Aorta (tissue), 5 donors: ENCODE results near the gene HMGCR. TPM values are rescaled to one million over a fixed set of nuclear protein-coding genes. Genes with fewer than 3 reads are reported as not detected.

Source experiments
- ATAC-seq: fragments of 200-7000 bp; cut with Tn5 transposase; one replicate; pipeline ENCODE4 v1.9.1; 2022; ENCODE audit warnings: moderate library complexity; ENCODE audit not compliant: low FRiP score
- DNase-seq, 2 donors: peaks; one replicate each; pipeline ENCODE4 v3.0.0-alpha.2; 2020
- H3K27ac ChIP-seq, 2 donors: one replicate each; pipeline ENCODE4 v1.5.1; 2013; ENCODE audit warnings: low read length in 2 of 2, mild to moderate bottlenecking in 2 of 2, moderate library complexity in 2 of 2, control low read depth in 1 of 2, inconsistent platforms in 1 of 2, low read depth in 1 of 2
- H3K27me3 ChIP-seq, 2 donors: one replicate each; pipeline ENCODE4 v1.6.1; 2013; ENCODE audit warnings: control low read depth in 1 of 2, low read length in 1 of 2, mild to moderate bottlenecking in 1 of 2, moderate library complexity in 1 of 2; ENCODE audit not compliant: insufficient read depth in 2 of 2, control insufficient read depth in 1 of 2
- H3K36me3 ChIP-seq, 2 donors: one replicate each; pipeline ENCODE4 v1.6.1; 2013; ENCODE audit warnings: control low read depth in 1 of 2, low read length in 1 of 2, mild to moderate bottlenecking in 1 of 2; ENCODE audit not compliant: insufficient read depth in 2 of 2, control insufficient read depth in 1 of 2
- H3K4me1 ChIP-seq, 2 donors: one replicate each; pipeline ENCODE4 v1.6.1; 2013; ENCODE audit warnings: low read length in 2 of 2, control low read depth in 1 of 2, mild to moderate bottlenecking in 1 of 2, moderate library complexity in 1 of 2; ENCODE audit not compliant: insufficient read depth in 2 of 2, control insufficient read depth in 1 of 2
- H3K4me3 ChIP-seq, 2 donors: one replicate each; pipeline ENCODE4 v1.5.1; 2013; ENCODE audit warnings: low read length in 2 of 2, control low read depth in 1 of 2, mild to moderate bottlenecking in 1 of 2
- H3K9me3 ChIP-seq: one replicate; pipeline ENCODE4 v1.6.1; 2013; ENCODE audit warnings: mild to moderate bottlenecking, low read length; ENCODE audit not compliant: control insufficient read depth
- WGBS, 2 donors: extraction: QIAGEN DNeasy Blood & Tissue Kit; methylation state at CpG; one replicate each; pipeline ENCODE4 v1.1.7; 2013; 5-methylcytosine and 5-hydroxymethylcytosine counted together
- intact Hi-C, 2 donors: fragments of 100-400 bp; cut with DNase I; formaldehyde crosslinking; loops; one replicate each; pipeline versions ENCODE4 v1.14.2 to v1.15.0; 2022
- polyA plus RNA-seq, 2 donors: library from polyadenylated mRNA; stranded (reverse); fragments of 200-250 nt; gene quantifications; one replicate each; pipeline ENCODE4 v1.2.3, GENCODE V29; 2013
- total RNA-seq, 2 donors: library from RNA; stranded (reverse); fragmentation: NEBNext Ultra II Directional; extraction: Animal tissue kit (Norgen Biotek cat#: 25700); gene quantifications; one replicate each; pipeline ENCODE4 v1.2.1, GENCODE V29; 2021
- donor health status: healthy with polysubstance abuse.
- donor health status: Bipolar disorder and iron deficiency.
- donor health status: DM: no; HTN: no; CAD: no.
- donor health status: DM: no; HTN: no; CAD: no.
- donor health status: DM: yes; HTN: yes; CAD: no.

HMGCR gene
- total and polyA plus RNA-seq, 4 donors: 4.5 to 36.1 (median 13.2) TPM

- H3K9me3 ChIP-seq: no peaks in the 10 kb centered on the region
- H3K36me3 ChIP-seq: peaks cover 3 to 4% of the 10 kb centered on the region in 2 donors
- ATAC-seq: no peak
- no peaks in the 10 kb centered on the region for H3K4me1 ChIP-seq
- intact Hi-C loops: no loop called here
- no peak overlapping the region for H3K4me3 ChIP-seq
- no peaks in the 10 kb centered on the region for H3K27me3 ChIP-seq
- DNase-seq: no peak
- 88 to 94% methylated on average over 1 of the region's 1 CpG for WGBS, 2 donors
- H3K27ac ChIP-seq: no peak overlapping the region
These were observed 43.1 kb downstream of the HMGCR start for GRCh38 chr5:75380099-75380498.

- intact Hi-C loops: no loop called here
- H3K4me3 ChIP-seq: no peak overlapping the region
- H3K27me3 ChIP-seq: no peaks in the 10 kb centered on the region
- peaks cover 3 to 4% of the 10 kb centered on the region in 2 donors for H3K36me3 ChIP-seq
- no peaks in the 10 kb centered on the region for H3K4me1 ChIP-seq
- no peaks in the 10 kb centered on the region for H3K9me3 ChIP-seq
- no peak for DNase-seq
- no peak overlapping the region for H3K27ac ChIP-seq
- ATAC-seq: no peak
- 81 to 83% methylated on average over 4 of the region's 4 CpGs for WGBS, 2 donors
These were observed 44.4 kb downstream of the HMGCR start for GRCh38 chr5:75381456-75381855.

GRCh38 chr5:75384218-75384617, 47.2 kb downstream of the HMGCR start:
- intact Hi-C loops: no loop called here
- 13 to 18% methylated on average over 1 of the region's 1 CpG for WGBS, 2 donors
- Histone ChIP-seq H3K9me3 (no peaks in the 10 kb centered on the region), H3K36me3 (peaks cover 3 to 4% of the 10 kb centered on the region in 2 donors), H3K27ac (no peak overlapping the region), H3K4me1 (no peaks in the 10 kb centered on the region), H3K4me3 (no peak overlapping the region), H3K27me3 (no peaks in the 10 kb centered on the region)
- ATAC-seq (no peak), DNase-seq (no peak)

- no peaks in the 10 kb centered on the region for H3K9me3 ChIP-seq
- 86 to 96% methylated on average over 6 of the region's 6 CpGs for WGBS, 2 donors
- ATAC-seq (no peak), DNase-seq (no peak)
- H3K27me3 ChIP-seq: no peaks in the 10 kb centered on the region
- H3K36me3 ChIP-seq: no peaks in the 10 kb centered on the region
- intact Hi-C loops: no loop called here
- no peak overlapping the region for H3K27ac ChIP-seq
- no peaks in the 10 kb centered on the region for H3K4me1 ChIP-seq
- H3K4me3 ChIP-seq: no peak overlapping the region
These were observed 50.8 kb downstream of the HMGCR start for GRCh38 chr5:75387806-75388205.

- DNase-seq (no peak), ATAC-seq (no peak)
- intact Hi-C loops: no loop called here
- 93 to 96% methylated on average over 2 of the region's 2 CpGs for WGBS, 2 donors
- no peak overlapping the region for H3K4me3 ChIP-seq
- no peaks in the 10 kb centered on the region for H3K27me3 ChIP-seq
- no peaks in the 10 kb centered on the region for H3K36me3 ChIP-seq
- H3K27ac ChIP-seq: no peak overlapping the region
- H3K4me1 ChIP-seq: no peaks in the 10 kb centered on the region
- no peaks in the 10 kb centered on the region for H3K9me3 ChIP-seq
These were observed 52.4 kb downstream of the HMGCR start for GRCh38 chr5:75389430-75389829.

GRCh38 chr5:75395277-75395676, 58.3 kb downstream of the HMGCR start:
- intact Hi-C loops: no loop called here
- Histone ChIP-seq H3K27me3 (no peaks in the 10 kb centered on the region), H3K36me3 (no peaks in the 10 kb centered on the region), H3K9me3 (no peaks in the 10 kb centered on the region), H3K27ac (no peak overlapping the region), H3K4me3 (no peak overlapping the region), H3K4me1 (no peaks in the 10 kb centered on the region)
- DNase-seq (no peak), ATAC-seq (no peak)
- 98 to 100% methylated on average over 3 of the region's 3 CpGs for WGBS, 2 donors

GRCh38 chr5:75405296-75405695, 68.3 kb downstream of the HMGCR start:
- H3K9me3 ChIP-seq: no peaks in the 10 kb centered on the region
- intact Hi-C loops: no loop called here
- H3K36me3 ChIP-seq: no peaks in the 10 kb centered on the region
- no peak for ATAC-seq
- no peak overlapping the region for H3K4me3 ChIP-seq
- no peaks in the 10 kb centered on the region for H3K27me3 ChIP-seq
- H3K4me1 ChIP-seq: no peaks in the 10 kb centered on the region
- no peak for DNase-seq
- H3K27ac ChIP-seq: no peak overlapping the region
- WGBS, 2 donors: 84 to 88% methylated on average over 3 of the region's 3 CpGs

Other genes starting within 250 kb of the HMGCR start
- under 1 TPM; 0.16 to 0.24 TPM for gene ANKRD31, start 100.3 kb upstream of the HMGCR start, total RNA-seq
- gene ANKRD31, start 100.3 kb upstream of the HMGCR start, polyA plus RNA-seq: under 1 TPM; 0.03 to 0.13 TPM
- 10 to 100 TPM; 33.2 to 41.7 TPM for gene CERT1, start 174.4 kb downstream of the HMGCR start, total RNA-seq
- gene CERT1, start 174.4 kb downstream of the HMGCR start, polyA plus RNA-seq: 10 to 100 TPM; 14.5 to 16.0 TPM
- 10 to 100 TPM; 45.1 to 58.4 TPM for gene POLK, start 174.7 kb downstream of the HMGCR start, total RNA-seq
- gene POLK, start 174.7 kb downstream of the HMGCR start, polyA plus RNA-seq: 1 to 10 TPM; 8.1 to 9.3 TPM